A549 (cell line): ENCODE data around the gene HOMER1. TPM values are rescaled to one million over a fixed set of nuclear protein-coding genes. Genes with fewer than 3 reads are reported as not detected.

Source experiments
- ATAC-seq, 2 experiments: fragments of 200-7000 bp in 1 of 2; fragments of >200 bp in 1 of 2; cut with Nextera tagmentation in 1 of 2; cut with Tn5 transposase in 1 of 2; 3 replicates each; pipeline versions ENCODE4 v1.8.0 to v1.9.1; 2018 to 2020; ENCODE audit warnings: mild to moderate bottlenecking in 1 of 2, moderate library complexity in 1 of 2
- CTCF ChIA-PET: fragments of 300-600 bp; sonication (Branson Sonifier 250); formaldehyde crosslinking; extraction: SDS; loops from one replicate; lab custom pipeline; 2021; ENCODE audit warnings: antibody characterized with exemption, inconsistent platforms; lab: Yijun Ruan, JAX
- POLR2A ChIA-PET: fragments of 350-600 bp; formaldehyde crosslinking; extraction: SDS; loops from one replicate; lab custom pipeline; 2021; ENCODE audit warnings: antibody characterized with exemption, inconsistent platforms; lab: Yijun Ruan, JAX
- DNase-seq, 2 experiments: peaks; one replicate each; pipeline versions ENCODE4 v3.0.0 to v3.0.0-alpha.2; 2011 to 2016; ENCODE audit warnings: low read depth in 1 of 2, low spot score in 1 of 2
- FAIRE-seq: peaks from 2 replicates; lab custom pipeline; 2011; peaks lifted over from hg19 to GRCh38; lab: Jason Lieb, UNC
- H3K27ac ChIP-seq, 2 experiments: fragments of >200 bp; sonication (Bioruptor Twin); formaldehyde crosslinking; 3 replicates each; pipeline ENCODE4 v1.5.1; 2016 to 2017
- H3K4me1 ChIP-seq: fragments of >200 bp; sonication (Bioruptor Twin); formaldehyde crosslinking; 3 replicates; pipeline ENCODE4 v1.6.1; 2016
- H3K4me2 ChIP-seq: fragments of >200 bp; sonication (Bioruptor Twin); formaldehyde crosslinking; 3 replicates; pipeline ENCODE4 v1.6.1; 2016
- H3K4me3 ChIP-seq: fragments of >200 bp; sonication (Bioruptor Twin); formaldehyde crosslinking; 3 replicates; pipeline ENCODE4 v1.5.1; 2016
- H3K9me3 ChIP-seq: fragments of >200 bp; sonication (Bioruptor Twin); formaldehyde crosslinking; 3 replicates; pipeline ENCODE4 v1.6.1; 2016
- CBX8 ChIP-seq: fragments of 200-600 bp; sonication (generic); IDR thresholded peaks from 2 replicates; pipeline ENCODE4 v1.6.1; 2016
- EHF ChIP-seq: fragments of 250-450 bp; sonication (Bioruptor Pico); IDR thresholded peaks from 2 replicates; pipeline ENCODE4 v1.5.0; 2020; ENCODE audit warnings: mild to moderate bottlenecking
- EHMT2 ChIP-seq: fragments of 200-600 bp; sonication (generic); IDR thresholded peaks from 2 replicates; pipeline ENCODE4 v1.6.1; 2016; ENCODE audit warnings: antibody characterized with exemption, low read depth, mild to moderate bottlenecking, moderate library complexity
- EP300 ChIP-seq, 2 experiments: fragments of >200 bp; sonication (Bioruptor Twin); formaldehyde crosslinking; IDR thresholded peaks; 2 replicates in 1 of 2; 3 replicates in 1 of 2; pipeline ENCODE4 v1.6.1; 2016 to 2017
- ESRRA ChIP-seq: fragments of 150-350 bp; IDR thresholded peaks from 2 replicates; pipeline ENCODE4 v1.6.1; 2014; ENCODE audit warnings: mild to moderate bottlenecking, low read length, borderline replicate concordance
- FOSL2 ChIP-seq, 2 experiments: fragments of 450-650 bp in 1 of 2; fragments of >200 bp in 1 of 2; sonication (Bioruptor Twin) in 1 of 2; formaldehyde crosslinking; IDR thresholded peaks; 2 replicates each; pipeline versions ENCODE4 v1.5.0 to v1.6.1; 2016 to 2020; ENCODE audit warnings: mild to moderate bottlenecking in 1 of 2, moderate library complexity in 1 of 2
- HOXA7 ChIP-seq: fragments of 250-450 bp; sonication (Bioruptor Pico); IDR thresholded peaks from 2 replicates; pipeline ENCODE4 v1.5.0; 2020; ENCODE audit warnings: mild to moderate bottlenecking, moderate library complexity
- JUN ChIP-seq, 2 experiments: fragments of >200 bp; sonication (Bioruptor Twin); formaldehyde crosslinking; IDR thresholded peaks; 2 replicates in 1 of 2; 3 replicates in 1 of 2; pipeline ENCODE4 v1.6.1; 2016 to 2017
- JUNB ChIP-seq: fragments of >200 bp; sonication (Bioruptor Twin); formaldehyde crosslinking; IDR thresholded peaks from 2 replicates; pipeline ENCODE4 v1.6.1; 2016
- MAFK ChIP-seq: fragments of 450-650 bp; IDR thresholded peaks from 2 replicates; pipeline ENCODE4 v1.6.1; 2014; ENCODE audit not compliant: partially characterized antibody
- MYC ChIP-seq: IDR thresholded peaks from 2 replicates; pipeline ENCODE4 v1.6.1; 2012; ENCODE audit warnings: mild to moderate bottlenecking, inconsistent platforms, low read length, improper control_type of control experiment, borderline replicate concordance
- NR3C1 ChIP-seq: fragments of >200 bp; sonication (Bioruptor Twin); formaldehyde crosslinking; IDR thresholded peaks from 3 replicates; pipeline ENCODE4 v1.6.1; 2017
- POLR2AphosphoS2 ChIP-seq: conservative IDR thresholded peaks from 2 replicates; pipeline ENCODE4 v1.6.1; 2012; ENCODE audit warnings: low read length, improper control_type of control experiment, inconsistent platforms
- RARB ChIP-seq: fragments of 250-450 bp; sonication (Bioruptor Pico); IDR thresholded peaks from 2 replicates; pipeline ENCODE4 v1.8.0; 2021; ENCODE audit warnings: mild to moderate bottlenecking, moderate library complexity
- ZSCAN20 ChIP-seq: fragments of 250-450 bp; sonication (Bioruptor Pico); IDR thresholded peaks from 2 replicates; pipeline ENCODE4 v1.8.0; 2022; ENCODE audit warnings: mild to moderate bottlenecking, moderate library complexity
- WGBS: methylation state at CpG from one replicate; pipeline ENCODE4 v1.1.6; 2017; ENCODE audit errors: missing lambda C conversion rate; 5-methylcytosine and 5-hydroxymethylcytosine counted together
- polyA plus RNA-seq, 4 experiments: library from polyadenylated mRNA; depleted of rRNA in 3 of 4; stranded (reverse); fragments of >200 nt; fragmentation: RNase III in 1 of 4; extraction: RNeasy Plus Mini Kit Qiagen cat#74134 plus additional on column Dnase treatment in 1 of 4; gene quantifications; 2 replicates in 3 of 4; 3 replicates in 1 of 4; pipeline ENCODE4 v1.2.3, GENCODE V29; 2011 to 2017
- TF ChIP-seq, protein P1 (sequence below): fragments of >200 bp; sonication (Bioruptor Twin); formaldehyde crosslinking; IDR thresholded peaks from 3 replicates; pipeline ENCODE4 v1.5.1; 2016
- TF ChIP-seq, protein P2 (sequence below): fragments of 250-450 bp; sonication (Bioruptor Pico); IDR thresholded peaks from 2 replicates; pipeline ENCODE4 v1.5.0; 2021; ENCODE audit warnings: mild to moderate bottlenecking, moderate library complexity, borderline replicate concordance
- TF ChIP-seq, protein P3 (sequence below): fragments of 150-350 bp; IDR thresholded peaks from 2 replicates; pipeline ENCODE4 v1.6.1; 2014; ENCODE audit warnings: low read depth, mild to moderate bottlenecking, low read length
- TF ChIP-seq, protein P4 (sequence below): fragments of >200 bp; sonication (Bioruptor Twin); formaldehyde crosslinking; IDR thresholded peaks from 2 replicates; pipeline ENCODE4 v1.6.1; 2016
- TF ChIP-seq, protein P5 (sequence below): fragments of 250-450 bp; sonication (Bioruptor Pico); IDR thresholded peaks from 2 replicates; pipeline ENCODE4 v1.5.0; 2020; ENCODE audit warnings: low read depth, mild to moderate bottlenecking, moderate library complexity

Gene HOMER1
- polyA plus RNA-seq, 2 of the 4 experiments (the other 2 are of a cell fraction) = 6.0 to 9.3 TPM

DNA sequence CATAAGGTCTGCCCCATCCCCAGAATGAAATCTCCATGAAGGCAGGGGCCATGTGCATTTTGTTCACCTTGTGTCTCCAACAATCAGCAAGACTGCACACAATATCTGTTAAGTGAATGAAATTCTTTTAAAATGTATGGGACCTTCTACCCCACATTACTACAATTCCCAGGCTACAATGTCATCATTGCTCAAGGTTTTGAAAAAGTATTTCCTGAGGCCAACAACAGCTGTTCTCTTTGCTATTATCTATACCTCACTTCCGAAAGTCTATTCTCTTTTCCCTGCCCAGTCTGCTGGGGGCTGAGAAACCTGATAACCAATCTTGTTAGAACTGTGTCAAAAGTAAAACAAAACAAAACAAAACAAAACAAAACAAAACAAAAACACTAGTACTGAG is 29.2 kb downstream of the HOMER1 start:
- 0 out of 3 replicates have a peak, but pooled peaks cover 2% of the 10 kb centered on the region for H3K4me1 ChIP-seq
- no peak overlapping the region for H3K4me3 ChIP-seq
- FAIRE-seq = peak; percentile 13
- ChIA-PET POLR2A (interaction anchor here (0.7 kb wide), 1 partner anchor 286 kb away, joined by 5 read pairs; no protein-coding TSS in a partner anchor), CTCF (interaction anchor here (2.2 kb wide), 1 partner anchor 20 kb away, joined by 7 read pairs; no protein-coding TSS in a partner anchor)
- TF ChIP-seq EHF (CRISPR knock-in tag) = no peak
- TF ChIP-seq ZSCAN20 (CRISPR knock-in tag) = no peak
- TF ChIP-seq, protein P1, sequence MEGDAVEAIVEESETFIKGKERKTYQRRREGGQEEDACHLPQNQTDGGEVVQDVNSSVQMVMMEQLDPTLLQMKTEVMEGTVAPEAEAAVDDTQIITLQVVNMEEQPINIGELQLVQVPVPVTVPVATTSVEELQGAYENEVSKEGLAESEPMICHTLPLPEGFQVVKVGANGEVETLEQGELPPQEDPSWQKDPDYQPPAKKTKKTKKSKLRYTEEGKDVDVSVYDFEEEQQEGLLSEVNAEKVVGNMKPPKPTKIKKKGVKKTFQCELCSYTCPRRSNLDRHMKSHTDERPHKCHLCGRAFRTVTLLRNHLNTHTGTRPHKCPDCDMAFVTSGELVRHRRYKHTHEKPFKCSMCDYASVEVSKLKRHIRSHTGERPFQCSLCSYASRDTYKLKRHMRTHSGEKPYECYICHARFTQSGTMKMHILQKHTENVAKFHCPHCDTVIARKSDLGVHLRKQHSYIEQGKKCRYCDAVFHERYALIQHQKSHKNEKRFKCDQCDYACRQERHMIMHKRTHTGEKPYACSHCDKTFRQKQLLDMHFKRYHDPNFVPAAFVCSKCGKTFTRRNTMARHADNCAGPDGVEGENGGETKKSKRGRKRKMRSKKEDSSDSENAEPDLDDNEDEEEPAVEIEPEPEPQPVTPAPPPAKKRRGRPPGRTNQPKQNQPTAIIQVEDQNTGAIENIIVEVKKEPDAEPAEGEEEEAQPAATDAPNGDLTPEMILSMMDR = no peak
- no peak overlapping the region for H3K27ac ChIP-seq
- 94% methylated on average over 1 of the region's 1 CpG for WGBS
- ATAC-seq = no peak
- no peak for DNase-seq
- H3K9me3 ChIP-seq = no peaks in the 10 kb centered on the region
- H3K4me2 ChIP-seq = no peak overlapping the region

DNA sequence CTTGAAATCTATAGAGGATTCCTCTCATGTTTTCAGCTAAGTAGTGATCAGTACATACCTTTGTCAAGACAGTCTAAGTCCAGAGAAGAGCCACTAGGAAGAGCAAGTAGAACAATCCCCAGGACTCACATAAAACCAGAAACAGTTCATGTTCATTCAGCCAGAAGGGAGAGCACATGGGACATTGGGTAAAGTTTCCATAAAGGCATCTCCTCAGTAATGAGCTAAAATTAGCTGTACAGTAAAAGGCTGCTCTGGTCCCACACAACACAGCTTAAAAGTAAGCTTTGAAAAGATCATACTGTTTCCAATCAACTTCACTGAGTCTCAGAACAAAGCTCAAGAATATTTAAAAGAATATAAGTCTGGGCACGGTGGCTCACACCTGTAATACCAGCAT is 32.4 kb downstream of the HOMER1 start:
- peaks cover 6% of the 10 kb centered on the region; the same call in 1 of the 3 replicates for H3K4me1 ChIP-seq
- no peak overlapping the region for H3K4me3 ChIP-seq
- no peak overlapping the region for H3K27ac ChIP-seq
- no peak for FAIRE-seq
- no peak for TF ChIP-seq MAFK
- no peak for TF ChIP-seq EP300 (IDR thresholded peaks at IDR 0.05)
- TF ChIP-seq EHMT2 = no peak
- TF ChIP-seq CBX8 = no peak
- TF ChIP-seq MYC = no peak
- TF ChIP-seq JUNB = no peak
- TF ChIP-seq NR3C1 = no peak
- TF ChIP-seq, protein P2, sequence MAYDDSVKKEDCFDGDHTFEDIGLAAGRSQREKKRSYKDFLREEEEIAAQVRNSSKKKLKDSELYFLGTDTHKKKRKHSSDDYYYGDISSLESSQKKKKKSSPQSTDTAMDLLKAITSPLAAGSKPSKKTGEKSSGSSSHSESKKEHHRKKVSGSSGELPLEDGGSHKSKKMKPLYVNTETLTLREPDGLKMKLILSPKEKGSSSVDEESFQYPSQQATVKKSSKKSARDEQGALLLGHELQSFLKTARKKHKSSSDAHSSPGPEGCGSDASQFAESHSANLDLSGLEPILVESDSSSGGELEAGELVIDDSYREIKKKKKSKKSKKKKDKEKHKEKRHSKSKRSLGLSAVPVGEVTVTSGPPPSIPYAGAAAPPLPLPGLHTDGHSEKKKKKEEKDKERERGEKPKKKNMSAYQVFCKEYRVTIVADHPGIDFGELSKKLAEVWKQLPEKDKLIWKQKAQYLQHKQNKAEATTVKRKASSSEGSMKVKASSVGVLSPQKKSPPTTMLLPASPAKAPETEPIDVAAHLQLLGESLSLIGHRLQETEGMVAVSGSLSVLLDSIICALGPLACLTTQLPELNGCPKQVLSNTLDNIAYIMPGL (CRISPR knock-in tag) = no peak
- TF ChIP-seq, protein P3, sequence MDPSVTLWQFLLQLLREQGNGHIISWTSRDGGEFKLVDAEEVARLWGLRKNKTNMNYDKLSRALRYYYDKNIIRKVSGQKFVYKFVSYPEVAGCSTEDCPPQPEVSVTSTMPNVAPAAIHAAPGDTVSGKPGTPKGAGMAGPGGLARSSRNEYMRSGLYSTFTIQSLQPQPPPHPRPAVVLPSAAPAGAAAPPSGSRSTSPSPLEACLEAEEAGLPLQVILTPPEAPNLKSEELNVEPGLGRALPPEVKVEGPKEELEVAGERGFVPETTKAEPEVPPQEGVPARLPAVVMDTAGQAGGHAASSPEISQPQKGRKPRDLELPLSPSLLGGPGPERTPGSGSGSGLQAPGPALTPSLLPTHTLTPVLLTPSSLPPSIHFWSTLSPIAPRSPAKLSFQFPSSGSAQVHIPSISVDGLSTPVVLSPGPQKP = no peak
- no peak for TF ChIP-seq FOSL2 (IDR thresholded peaks at IDR 0.05)
- TF ChIP-seq FOSL2 (CRISPR knock-in tag; IDR thresholded peaks at IDR 0.05) = no peak
- TF ChIP-seq JUN (IDR thresholded peaks at IDR 0.05) = no peak
- TF ChIP-seq, protein P4, sequence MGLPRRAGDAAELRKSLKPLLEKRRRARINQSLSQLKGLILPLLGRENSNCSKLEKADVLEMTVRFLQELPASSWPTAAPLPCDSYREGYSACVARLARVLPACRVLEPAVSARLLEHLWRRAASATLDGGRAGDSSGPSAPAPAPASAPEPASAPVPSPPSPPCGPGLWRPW = no peak
- TF ChIP-seq HOXA7 (CRISPR knock-in tag) = no peak
- TF ChIP-seq, protein P5, sequence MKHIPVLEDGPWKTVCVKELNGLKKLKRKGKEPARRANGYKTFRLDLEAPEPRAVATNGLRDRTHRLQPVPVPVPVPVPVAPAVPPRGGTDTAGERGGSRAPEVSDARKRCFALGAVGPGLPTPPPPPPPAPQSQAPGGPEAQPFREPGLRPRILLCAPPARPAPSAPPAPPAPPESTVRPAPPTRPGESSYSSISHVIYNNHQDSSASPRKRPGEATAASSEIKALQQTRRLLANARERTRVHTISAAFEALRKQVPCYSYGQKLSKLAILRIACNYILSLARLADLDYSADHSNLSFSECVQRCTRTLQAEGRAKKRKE (CRISPR knock-in tag) = no peak
- no peak for TF ChIP-seq ESRRA
- no peak for TF ChIP-seq RARB (CRISPR knock-in tag)
- no peak for TF ChIP-seq ZSCAN20 (CRISPR knock-in tag)
- no peak for TF ChIP-seq POLR2AphosphoS2
- TF ChIP-seq, all 56 proteins: peak for 0
- DNase-seq (no peak), ATAC-seq (no peak)
- Histone ChIP-seq H3K9me3 (no peaks in the 10 kb centered on the region), H3K4me2 (no peak overlapping the region)
- WGBS = 70% methylated on average over 1 of the region's 1 CpG
- ChIA-PET CTCF (interaction anchor here (0.9 to 1.7 kb wide), 4 partner anchors 9 to 602 kb away, joined by 3 to 7 read pairs (median 3); no protein-coding TSS in a partner anchor), POLR2A (no interaction called here)
